Lower leg skin (tissue), 3 donors: ENCODE measurements around the gene ARNT2.

ENCODE experiments used
- CTCF ChIP-seq, 3 donors: fragments of 450-650 bp; IDR thresholded peaks; one replicate each; pipeline ENCODE4 v1.5.1; 2016; ENCODE audit warnings: antibody characterized with exemption in 3 of 3, mild to moderate bottlenecking in 3 of 3, moderate library complexity in 2 of 3
- POLR2A ChIP-seq, 2 donors: fragments of 450-650 bp; IDR thresholded peaks; one replicate each; pipeline ENCODE4 v1.6.1; 2016 to 2017; ENCODE audit warnings: antibody characterized with exemption in 2 of 2, mild to moderate bottlenecking in 1 of 2, moderate library complexity in 1 of 2

DNA sequence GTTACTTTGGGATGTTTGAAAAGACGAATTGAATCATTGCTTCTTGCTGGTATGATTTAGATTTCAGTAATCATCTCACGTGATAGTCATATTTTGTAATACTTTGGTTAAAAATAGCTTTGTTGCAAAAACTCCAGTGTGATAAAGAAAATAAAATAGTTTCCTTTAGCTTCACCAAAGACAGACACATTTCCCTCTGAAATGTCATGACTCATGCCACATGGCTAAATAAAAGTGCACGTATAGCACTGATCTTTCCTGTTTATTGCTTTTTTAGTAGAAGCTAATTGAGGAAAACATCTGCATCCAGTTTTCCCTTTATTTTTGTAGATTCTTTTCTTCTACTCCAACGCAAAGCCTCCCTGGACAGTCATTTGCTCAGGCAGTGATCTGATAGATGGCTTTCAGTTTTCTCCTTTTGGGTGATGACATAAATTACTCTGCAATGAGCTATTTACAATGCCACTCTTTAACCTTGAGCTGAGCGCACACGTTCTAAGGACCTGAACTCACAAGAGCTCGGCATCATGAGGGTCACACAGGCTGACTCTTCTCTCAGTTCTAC lies 84.9 kb downstream of the ARNT2 start:
- TF ChIP-seq CTCF (IDR thresholded peaks at IDR 0.05) (no peak), POLR2A (IDR thresholded peaks at IDR 0.05) (no peak)
